Stimulated activated CD8-positive, alpha-beta memory T cell treated with anti-CD3 and anti-CD28 coated beads, Interleukin-15, amount 100 ng/mL, for 24 hours (primary cell): ENCODE measurements around the gene SMCP.

Experiments
- DNase-seq: peaks from one replicate; pipeline ENCODE4 v3.0.0-alpha.2; 2020; ENCODE audit warnings: low read depth

SMCP gene, protein sequence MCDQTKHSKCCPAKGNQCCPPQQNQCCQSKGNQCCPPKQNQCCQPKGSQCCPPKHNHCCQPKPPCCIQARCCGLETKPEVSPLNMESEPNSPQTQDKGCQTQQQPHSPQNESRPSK

DNA sequence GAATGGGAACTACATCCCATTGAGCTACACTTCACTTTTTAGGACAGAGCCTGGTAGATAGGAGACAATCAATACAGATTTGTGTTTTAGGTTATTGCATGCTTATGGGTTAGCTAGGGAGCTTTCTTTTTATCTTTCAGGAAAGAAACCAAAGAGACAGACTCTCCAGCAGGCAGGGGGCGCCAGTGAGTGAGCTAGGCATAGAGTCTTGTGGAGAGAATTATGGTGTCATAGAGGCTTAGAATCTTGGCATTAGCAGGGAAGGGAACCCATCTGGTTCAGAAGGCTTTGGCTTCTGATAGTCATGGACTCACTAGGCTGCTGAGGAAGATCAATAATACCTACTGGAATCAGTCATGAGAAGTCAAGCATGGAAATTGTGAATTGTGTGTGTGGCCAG, at the start of gene SMCP:
Gene SMCP (plus strand): TSS at position 281 of the 400 bp plus-strand sequence. CDS start 6,101 bp downstream, outside the sequence.
- no peak for DNase-seq

DNA sequence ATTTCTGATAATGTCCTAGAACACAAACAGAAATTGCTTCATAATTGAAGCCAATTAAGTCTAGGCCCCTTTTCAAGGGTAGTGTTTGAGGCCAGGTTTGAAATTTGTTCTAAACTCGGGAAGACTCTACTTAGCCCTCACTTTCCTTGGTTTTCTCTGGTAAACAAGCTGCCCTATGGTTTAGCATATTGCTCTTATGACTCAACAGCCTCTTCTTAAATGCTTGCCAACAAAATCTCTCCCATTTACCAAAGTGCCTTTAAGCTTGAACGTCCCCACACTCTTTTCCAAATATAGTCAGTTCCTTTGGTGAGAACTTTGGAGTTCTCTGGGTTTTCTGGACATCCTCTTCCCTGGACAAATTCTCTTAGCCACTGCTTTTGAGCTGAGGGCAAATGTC, 41.3 kb upstream of the SMCP start:
- no peak for DNase-seq

DNA sequence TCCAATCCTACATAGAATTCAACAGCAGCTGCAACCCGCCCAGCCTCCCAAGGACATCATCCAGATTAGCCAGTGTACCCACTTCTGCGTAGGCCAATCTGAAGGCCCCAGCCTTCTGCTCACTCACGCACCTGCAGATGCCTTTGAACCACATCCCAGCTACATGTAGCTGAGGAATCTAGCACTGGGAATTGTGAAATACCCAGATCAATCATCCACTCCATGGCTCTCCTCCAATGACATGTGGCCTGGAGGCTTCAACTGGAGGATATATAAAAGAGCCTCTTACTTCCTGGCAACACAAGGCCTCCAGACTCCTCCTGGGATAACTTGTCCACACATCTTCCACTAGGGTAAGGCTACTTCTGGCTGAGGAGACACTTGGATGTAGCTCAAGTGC, 35.6 kb upstream of the SMCP start, which contains the start of gene LCE6A:
Gene LCE6A (plus strand): TSS at position 301 of the 400 bp plus-strand sequence. CDS start 665 bp downstream, outside the sequence.
- no peak for DNase-seq

DNA sequence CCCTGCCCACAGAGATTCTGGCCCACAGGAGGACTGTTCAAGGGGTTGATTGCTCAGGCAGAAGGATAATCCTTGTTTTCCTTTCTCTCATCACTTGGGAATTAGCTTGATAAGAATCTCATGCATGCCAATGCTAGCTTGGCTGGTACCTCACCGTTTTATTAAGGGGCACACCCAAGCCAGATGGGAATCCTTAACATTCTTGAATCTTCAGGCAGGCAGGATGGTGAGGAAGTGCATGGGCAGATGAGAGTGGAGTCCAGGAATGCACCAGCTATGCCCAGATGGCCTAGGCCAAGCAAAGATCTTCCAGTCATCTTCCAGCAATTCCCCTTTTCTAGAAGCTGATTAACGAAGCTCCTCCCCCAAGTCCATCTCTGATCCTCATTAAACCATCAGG, 22.5 kb upstream of the SMCP start:
- DNase-seq: no peak

DNA sequence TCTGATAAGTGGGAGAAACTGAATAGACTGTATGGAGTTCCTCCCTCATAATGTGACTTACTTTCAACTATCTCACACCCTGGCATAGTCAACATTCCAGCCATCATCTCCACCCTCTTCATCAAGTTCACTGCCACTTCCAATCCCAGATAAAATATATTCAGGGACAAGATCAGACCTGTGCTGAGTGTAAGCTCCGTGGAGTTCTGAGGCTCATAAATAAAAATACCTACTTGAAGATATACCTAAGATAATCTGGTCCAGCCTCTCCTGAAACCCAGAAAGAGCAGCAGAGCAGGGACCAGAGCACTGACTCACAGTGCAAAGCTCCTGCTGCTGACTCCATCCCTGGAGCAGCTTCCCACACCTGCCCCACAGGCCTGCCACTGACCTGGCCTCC, 20.1 kb upstream of the SMCP start:
- DNase-seq: no peak

DNA sequence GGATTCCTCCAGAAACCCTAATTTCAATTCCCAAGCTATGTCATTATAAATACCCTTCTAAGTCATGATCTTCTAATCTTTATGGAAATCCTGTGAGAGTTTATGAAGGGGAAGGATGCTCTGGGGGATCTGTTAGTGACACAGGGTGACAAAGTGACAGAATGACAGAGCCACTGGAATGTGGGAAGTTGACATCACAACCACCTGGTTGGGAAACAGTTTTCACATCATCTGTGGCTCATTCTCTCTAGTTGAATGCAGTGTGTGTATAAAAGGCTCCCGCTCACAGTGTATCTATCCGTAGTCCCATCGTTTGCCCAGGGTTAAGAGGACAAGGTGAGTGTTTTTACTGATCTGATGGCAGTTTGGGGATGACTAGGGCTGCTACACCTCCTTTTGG, 18.4 kb upstream of the SMCP start, which contains the start of gene LCE7A:
Gene LCE7A (plus strand): TSS at position 301 of the 400 bp plus-strand sequence. CDS start 702 bp downstream, outside the sequence.
- no peak for DNase-seq

DNA sequence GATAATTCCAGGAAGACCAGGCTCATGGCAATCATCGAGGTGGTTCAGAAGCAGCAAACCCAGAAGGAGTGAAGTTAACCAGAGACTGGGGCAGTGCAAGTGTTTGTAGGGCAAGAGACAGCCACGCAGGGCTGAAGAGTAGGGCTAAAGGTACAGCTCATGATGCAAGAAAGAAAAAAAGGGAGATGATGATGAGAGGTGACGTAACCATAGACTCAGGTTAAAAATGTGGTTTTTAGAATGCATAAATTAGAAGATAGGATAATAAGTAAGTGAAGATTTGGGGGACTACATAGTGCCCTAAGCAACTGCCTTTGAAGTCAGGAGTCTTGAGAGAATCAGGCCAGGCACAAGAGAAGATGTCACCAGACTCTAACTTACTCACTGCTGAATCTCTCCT, 18.0 kb upstream of the SMCP start:
- no peak for DNase-seq

DNA sequence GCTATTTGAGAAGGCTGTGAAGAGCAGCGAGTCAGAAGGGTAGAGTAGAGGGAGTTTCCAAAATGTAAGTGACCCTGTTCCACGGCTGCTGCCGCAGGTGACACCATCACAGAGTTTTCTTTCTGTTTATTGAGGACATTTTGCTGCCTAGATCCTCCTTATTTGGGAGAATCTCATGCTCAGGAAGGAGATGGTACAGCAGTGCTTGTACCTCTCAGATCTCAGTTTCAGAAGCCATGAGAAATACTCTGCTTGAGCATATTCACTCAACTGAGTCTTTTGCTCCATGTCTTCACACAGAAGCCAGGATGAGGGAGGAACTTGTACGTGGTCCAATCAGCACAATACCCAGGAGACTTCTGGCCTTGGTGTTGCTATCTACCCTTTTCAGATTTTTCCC, 16.7 kb upstream of the SMCP start:
- no peak for DNase-seq

DNA sequence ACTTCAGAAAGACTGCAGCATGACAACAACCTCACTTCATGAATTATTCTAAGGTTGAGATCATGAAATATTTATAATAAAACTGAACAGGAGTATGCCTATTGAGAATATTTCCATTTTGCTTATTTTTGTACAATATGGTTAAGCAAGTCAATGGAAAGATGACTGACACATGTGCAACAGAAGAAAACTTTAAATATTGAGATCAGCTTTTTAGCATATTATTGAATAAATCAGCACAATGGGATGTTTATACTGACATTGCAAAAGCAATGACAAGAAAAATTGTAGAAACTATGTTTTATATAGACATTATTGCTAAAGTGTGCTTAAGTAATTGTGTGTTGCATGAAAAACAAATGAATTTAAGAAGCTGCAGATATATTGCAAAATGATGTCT, 13.7 kb upstream of the SMCP start:
- no peak for DNase-seq

DNA sequence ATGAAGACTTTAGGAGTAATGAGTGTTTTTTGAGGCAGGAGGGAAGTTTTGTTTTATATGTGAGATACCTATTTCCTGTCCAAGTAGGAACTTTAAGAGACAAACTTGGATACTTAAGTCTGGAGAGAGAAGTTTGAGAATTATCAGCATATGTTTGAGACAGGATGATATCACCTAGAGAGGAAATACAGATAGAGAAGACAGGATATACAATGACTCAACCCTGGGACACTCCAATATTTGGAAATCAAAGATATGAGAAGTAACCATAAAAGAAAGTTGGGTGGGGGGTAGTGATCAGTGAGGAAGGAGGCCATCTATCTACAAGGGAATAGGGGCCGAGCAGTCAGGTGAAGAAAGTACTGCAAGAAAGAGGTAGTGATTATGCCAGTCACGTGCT, 11.8 kb upstream of the SMCP start:
- no peak for DNase-seq

DNA sequence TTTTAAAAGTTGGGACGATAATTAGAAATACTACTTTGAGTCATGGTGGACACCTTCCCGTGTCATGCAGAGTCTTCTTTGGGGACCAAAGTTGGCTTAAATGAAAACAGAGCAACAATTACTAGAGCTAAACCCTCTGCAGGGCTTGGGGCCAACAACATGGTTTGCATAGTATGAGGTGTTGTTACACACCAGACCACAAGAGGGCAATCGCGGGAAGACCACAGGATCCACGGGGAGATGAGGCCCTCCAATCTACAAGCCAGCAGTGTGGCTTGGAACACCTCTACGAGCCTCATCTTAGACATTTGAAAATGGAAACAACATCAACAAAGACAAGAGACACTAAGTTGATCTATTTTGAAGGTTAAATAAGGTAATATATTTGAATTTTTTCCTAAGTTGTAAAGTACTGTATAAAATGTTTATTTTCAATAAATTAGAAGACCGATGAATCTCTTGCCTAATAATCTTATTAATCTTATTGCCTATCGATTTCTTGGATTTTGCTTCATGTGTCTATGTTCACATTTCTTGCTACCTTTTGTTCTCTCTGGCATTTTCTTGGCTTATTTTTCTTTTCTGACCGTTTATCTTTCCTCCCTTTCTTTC, 8.2 kb upstream of the SMCP start:
- DNase-seq: peak; percentile 22

DNA sequence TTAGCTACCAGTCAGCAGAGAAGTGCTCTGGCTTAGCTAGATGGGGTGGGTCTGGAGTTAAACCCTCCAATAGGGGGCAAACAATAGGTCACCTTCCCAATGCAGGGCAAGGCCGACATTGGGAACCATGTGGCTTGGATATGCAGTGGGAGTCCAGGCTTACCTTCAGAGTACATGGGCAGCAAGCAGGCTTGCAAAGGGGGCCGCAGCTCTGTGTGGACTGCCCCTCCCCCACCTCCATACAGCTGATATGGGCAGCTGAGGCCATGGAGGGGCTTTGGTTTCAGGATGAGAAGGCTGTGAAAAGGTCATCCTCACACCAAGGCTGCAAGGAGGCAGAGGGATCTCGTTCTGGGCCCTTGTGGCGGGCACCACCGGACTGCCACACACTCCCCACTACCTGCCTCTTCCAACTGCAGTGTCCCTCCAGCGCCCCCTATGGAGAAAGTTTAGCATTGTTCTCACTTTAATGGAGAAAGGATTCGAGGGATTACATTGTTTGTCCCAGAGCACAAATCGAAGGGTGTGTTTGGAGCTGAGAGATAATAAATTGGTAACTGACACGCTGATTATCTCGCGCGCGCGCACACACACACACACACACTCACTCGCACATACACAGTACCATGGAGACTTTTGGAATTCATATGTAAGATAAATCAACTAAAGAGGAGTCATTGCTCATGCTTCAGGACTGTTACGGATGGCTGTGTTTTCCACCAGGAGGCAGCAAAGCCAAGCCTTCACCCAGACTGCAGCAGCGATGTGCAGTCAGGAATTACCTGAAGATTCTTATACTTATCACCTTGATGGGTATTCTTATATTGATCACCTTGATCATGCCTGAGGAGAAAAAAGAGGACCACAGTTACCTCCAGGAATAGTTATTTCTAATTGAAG, 7.0 kb upstream of the SMCP start:
- DNase-seq: no peak

DNA sequence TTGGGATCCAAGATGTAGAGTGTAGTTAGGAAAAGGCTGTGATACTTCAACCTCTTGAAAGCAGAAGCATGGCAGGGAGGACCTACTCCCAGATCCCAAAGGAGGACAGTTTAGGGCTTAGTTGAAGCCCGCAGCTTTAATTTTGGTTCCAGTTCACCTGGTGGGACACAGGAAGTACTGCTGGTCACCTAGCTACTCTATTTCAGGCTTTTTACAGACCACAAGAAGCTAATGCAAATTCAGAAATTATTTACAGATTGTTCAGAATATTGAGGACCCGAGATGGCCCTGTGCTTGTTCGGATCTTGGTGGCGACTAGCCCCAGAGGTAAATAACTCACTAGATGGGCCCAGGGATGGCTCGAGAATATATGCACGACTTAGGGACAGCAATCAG, 6.4 kb upstream of the SMCP start:
- no peak for DNase-seq

DNA sequence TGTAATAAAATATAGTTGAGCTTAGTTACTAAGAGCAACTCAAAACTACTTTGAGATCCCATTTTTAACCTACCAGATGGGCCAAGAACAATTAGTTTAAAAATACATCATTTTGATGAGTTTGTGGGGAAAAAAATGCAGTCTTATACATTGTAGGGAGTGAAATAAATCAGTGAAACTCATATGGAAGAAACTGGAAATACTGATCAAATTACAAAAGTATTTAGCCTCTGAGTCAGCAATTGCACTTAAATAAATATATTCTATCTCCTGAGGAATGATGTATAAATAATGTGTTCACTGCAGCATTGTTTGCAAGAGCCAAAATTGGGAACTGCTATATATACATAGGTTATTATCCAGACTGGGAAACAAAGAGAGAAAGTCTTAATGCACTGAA, 4.6 kb upstream of the SMCP start:
- DNase-seq: no peak

DNA sequence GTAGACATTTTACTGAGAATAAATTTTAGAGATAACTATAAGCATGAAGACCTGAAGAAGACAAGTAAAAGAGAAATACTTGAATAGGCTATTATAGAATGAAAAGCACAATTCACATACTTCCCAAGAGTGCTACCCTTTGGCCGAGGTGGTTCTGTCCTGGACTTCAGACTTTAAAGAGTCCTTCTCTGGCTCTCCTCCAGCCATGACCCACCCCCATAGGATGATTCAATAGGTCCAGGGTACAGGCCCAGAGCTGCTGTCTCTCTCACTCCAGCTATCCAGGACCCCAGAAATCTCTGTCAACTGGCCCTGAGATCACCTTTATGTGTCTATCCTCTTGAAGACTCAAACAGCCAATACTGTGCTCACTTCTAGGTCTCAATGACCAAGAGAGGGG, 1.3 kb upstream of the SMCP start:
- no peak for DNase-seq

DNA sequence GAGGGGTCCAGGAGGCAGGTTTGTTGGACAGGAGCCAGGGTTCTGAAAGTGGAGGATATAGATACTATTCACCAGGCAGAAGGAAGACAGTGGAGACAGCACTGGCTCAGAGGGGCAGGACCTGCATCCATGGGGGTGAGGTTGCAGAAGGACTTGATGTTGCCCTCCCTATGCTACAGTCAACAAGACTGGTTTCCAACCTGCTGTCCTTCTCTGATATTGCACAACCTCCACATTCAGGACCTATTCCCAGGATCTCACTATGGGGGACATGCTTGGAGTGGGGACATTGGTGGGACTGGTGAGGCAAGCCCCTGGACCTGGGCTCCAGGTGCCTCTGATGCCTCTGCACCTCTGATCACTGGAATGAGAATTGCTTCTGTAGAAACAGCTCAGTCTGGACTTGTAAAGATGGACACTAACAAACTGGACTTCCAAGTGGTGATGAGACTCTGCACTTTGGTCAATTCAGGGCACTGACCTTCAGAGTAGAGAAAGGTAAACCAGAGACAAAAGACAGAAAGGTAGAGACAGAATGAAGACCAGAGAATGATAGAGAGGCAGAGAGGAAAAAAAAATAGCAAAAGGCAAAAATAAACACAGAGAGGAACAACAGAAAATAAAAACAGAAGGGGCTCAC, 1.6 kb downstream of the SMCP start:
- DNase-seq: no peak

DNA sequence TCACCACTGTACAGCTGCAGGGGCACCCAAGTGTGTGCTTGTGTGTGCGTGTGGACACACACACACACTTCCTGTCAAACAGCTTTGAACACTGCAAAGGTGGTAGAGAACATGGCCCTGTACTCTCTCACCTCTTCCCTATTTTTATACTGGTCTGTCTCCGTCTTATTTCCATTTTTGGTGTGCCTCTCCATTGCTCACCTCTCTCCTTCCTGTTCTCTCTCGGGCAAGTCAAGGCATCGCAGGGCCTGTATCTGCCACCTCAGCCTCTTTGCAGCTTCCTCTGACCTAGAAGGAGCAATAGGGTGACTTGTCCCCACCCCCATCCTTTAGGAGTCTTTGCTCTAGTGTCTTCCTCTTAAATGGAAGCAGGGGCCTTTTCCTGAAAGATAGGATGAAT, 2.2 kb downstream of the SMCP start:
- no peak for DNase-seq

DNA sequence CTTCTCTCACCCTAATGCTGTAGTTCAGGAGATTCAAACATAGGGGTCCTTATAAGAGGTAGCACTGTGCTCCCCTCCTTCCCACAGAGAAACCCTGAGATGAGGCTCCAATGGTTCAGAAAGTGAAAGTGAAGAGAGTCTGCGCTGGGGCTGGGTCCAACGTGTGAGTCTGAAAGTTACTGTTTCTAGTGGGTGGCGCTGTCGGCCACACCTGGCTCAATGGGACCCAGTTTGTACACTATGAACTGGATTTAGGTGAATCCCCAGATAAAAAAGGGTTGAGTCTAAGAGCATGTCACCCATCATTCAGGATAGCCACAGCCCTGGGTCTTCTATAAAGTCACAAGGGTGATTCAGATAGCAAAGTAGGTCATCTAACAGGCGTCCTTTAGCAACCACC, 2.8 kb downstream of the SMCP start:
- no peak for DNase-seq

DNA sequence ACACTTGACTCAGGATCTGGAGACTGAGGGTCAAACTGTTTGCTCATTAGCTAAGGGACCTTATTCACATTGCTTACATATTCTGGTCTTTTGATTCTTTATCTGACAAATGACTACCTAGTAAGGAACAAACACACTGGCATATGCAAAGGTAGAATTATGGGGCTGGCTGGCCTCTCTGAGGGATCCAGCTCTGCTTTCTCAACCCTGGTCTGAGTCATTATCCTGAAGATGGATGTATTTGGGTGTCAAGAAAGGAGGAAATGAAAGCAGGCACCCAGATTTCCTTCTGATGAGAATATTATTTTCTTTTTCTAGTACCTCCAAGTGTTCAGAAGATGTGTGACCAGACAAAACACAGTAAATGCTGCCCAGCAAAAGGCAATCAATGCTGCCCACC, 6.0 kb downstream of the SMCP start:
- DNase-seq: no peak

DNA sequence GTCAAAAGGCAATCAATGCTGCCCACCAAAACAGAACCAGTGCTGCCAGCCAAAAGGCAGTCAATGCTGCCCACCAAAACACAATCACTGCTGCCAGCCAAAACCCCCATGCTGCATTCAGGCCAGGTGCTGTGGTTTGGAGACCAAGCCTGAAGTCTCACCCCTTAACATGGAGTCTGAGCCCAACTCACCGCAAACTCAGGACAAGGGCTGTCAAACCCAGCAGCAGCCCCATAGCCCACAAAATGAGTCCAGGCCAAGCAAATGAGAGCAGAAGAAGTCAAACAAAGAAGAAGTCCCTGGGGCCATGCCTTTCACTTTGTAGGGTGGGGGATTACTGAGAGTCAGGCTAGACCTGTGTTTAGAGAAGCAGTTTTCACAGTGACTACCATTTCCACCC, 6.4 kb downstream of the SMCP start:
- DNase-seq: no peak

DNA sequence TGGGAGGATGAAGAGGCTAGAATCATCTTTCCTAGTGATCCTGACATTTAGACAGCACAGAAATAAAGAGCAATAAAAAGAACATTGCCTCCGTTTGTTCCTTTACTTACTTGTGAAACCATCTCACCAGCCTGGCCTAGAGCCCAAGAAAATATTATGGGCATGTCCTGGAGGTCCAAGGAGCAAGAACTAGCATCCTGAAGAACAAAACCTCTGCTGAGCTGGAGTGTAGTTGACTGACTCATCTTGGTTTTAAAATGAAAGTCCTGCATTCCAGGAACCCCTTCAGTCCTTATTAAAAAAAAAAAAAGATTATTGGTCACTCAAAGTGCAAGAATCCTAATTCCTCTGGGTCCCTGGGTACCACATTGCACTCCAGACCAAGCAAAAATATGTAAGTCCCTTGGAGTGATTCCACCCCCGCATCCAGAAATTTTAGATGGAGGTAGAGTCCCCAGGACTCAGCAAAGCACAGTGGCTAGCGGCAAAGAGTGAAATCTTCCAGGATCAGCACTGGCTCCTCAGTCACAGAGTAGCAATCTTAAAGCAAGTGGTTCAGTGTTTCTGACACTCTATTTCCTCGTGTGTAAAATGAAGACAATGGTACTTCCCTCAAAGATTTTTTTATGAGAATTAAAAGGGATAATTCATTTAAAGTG, 7.0 kb downstream of the SMCP start:
- DNase-seq: no peak

DNA sequence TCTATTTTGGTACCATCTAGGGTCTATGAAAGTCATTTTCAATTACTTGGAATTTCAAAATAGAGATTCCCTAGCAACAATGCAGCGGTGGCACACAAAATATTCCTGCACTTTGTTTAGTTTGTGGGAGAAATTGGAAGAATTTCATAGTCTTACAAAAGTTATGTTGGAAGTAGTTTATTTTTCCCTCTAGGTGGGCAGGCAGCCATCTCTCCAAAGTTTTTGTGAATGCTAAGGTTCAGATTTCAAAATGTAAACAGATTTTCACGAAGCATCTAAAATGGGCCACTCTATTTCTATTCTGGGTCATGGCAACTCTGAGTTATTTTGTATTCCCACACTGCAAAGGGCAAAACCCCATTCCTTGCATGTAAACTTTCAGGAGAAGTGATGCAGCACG, 8.0 kb downstream of the SMCP start:
- no peak for DNase-seq
